CD4-positive, alpha-beta T cell (primary cell): ENCODE data around the gene DLST. TPM values are rescaled to one million over a fixed set of nuclear protein-coding genes. Genes with fewer than 3 reads are reported as not detected.

Experiments
- ATAC-seq: fragments of 200-7000 bp; cut with Tn5 transposase; one replicate; pipeline ENCODE4 v1.10.0; 2022; ENCODE audit warnings: mild to moderate bottlenecking; ENCODE audit not compliant: poor library complexity
- CTCF ChIA-PET: fragments of 350-600 bp; sonication (Branson Sonifier 250); formaldehyde crosslinking; loops from one replicate; lab custom pipeline; 2021; ENCODE audit warnings: antibody characterized with exemption, inconsistent platforms; lab: Charles Lee
- POLR2A ChIA-PET: fragments of 350-600 bp; sonication (Branson Sonifier 250); formaldehyde crosslinking; loops from one replicate; lab custom pipeline; 2021; ENCODE audit warnings: antibody characterized with exemption, inconsistent platforms; lab: Charles Lee
- DNase-seq, 14 experiments: peaks; one replicate each; pipeline ENCODE4 v3.0.0-alpha.2; 2013 to 2020; ENCODE audit warnings: mixed read lengths in 2 of 14
- H3K27ac ChIP-seq, 2 donors: one replicate each; pipeline versions ENCODE4 v1.5.1 to v1.7.0; 2013; ENCODE audit warnings: low read length in 2 of 2, low read depth in 1 of 2, mild to moderate bottlenecking in 1 of 2
- H3K27me3 ChIP-seq, 2 experiments: 1 replicate in 1 of 2; 2 replicates in 1 of 2; pipeline versions ENCODE4 v1.6.1 to v1.7.0; 2013; ENCODE audit warnings: low read length in 2 of 2, control low read depth in 1 of 2, mild to moderate bottlenecking in 1 of 2, moderate library complexity in 1 of 2; ENCODE audit not compliant: insufficient read depth in 2 of 2, control insufficient read depth in 1 of 2
- H3K36me3 ChIP-seq: one replicate; pipeline ENCODE4 v1.6.1; 2013; ENCODE audit warnings: low read length, control low read depth; ENCODE audit not compliant: insufficient read depth
- H3K4me1 ChIP-seq: one replicate; pipeline ENCODE4 v1.6.1; 2013; ENCODE audit warnings: low read length, control low read depth; ENCODE audit not compliant: insufficient read depth
- H3K4me3 ChIP-seq: one replicate; pipeline ENCODE4 v1.5.1; 2013; ENCODE audit warnings: mild to moderate bottlenecking, low read length, moderate library complexity
- H3K9me3 ChIP-seq, 2 experiments: 1 replicate in 1 of 2; 2 replicates in 1 of 2; pipeline versions ENCODE4 v1.6.1 to v1.7.0; 2013; ENCODE audit warnings: low read length in 2 of 2, mild to moderate bottlenecking in 2 of 2, control low read depth in 1 of 2, moderate library complexity in 1 of 2; ENCODE audit not compliant: control insufficient read depth in 1 of 2, insufficient read depth in 1 of 2
- H3K27ac Mint-ChIP-seq: one replicate; pipeline ENCODE4 v1.8.0; 2020; ENCODE audit warnings: mixed read lengths
- H3K27me3 Mint-ChIP-seq: one replicate; pipeline ENCODE4 v1.8.0; 2021; ENCODE audit warnings: mixed read lengths
- H3K36me3 Mint-ChIP-seq: one replicate; pipeline ENCODE4 v1.8.0; 2021; ENCODE audit warnings: low read depth, mixed read lengths
- H3K4me1 Mint-ChIP-seq: one replicate; pipeline ENCODE4 v1.8.0; 2021; ENCODE audit warnings: low read depth, mixed read lengths
- H3K4me3 Mint-ChIP-seq: one replicate; pipeline ENCODE4 v1.8.0; 2020; ENCODE audit warnings: mild to moderate bottlenecking, mixed read lengths
- H3K9me3 Mint-ChIP-seq: one replicate; pipeline ENCODE4 v1.8.0; 2020; ENCODE audit warnings: mixed read lengths
- CTCF ChIP-seq: fragments of 200-600 bp; IDR thresholded peaks from one replicate; pipeline ENCODE4 v1.8.0; 2022; ENCODE audit warnings: antibody characterized with exemption, mild to moderate bottlenecking
- intact Hi-C, 2 experiments: fragments of 100-400 bp; cut with DNase I in 1 of 2; cut with micrococcal nuclease in 1 of 2; formaldehyde crosslinking; loops; one replicate each; pipeline versions ENCODE4 v1.15.1 to v1.9.0; 2023 to 2025; cut with DNase I, micrococcal nuclease
- total RNA-seq, 174 experiments: library from RNA in 2 of 174; stranded (reverse) in 2 of 174; gene quantifications; one replicate each; pipeline ENCODE4 v1.2.3 and lab custom pipeline; 2021 to 2026

Gene DLST
- total RNA-seq, 2 experiments from 2014 or later, result 162 to 170 TPM

GRCh38 chr14:74948228-74949175 lies 66.8 kb downstream of the DLST start:
- Histone ChIP-seq H3K4me3 (no peak overlapping the region), H3K36me3 (no peaks in the 10 kb centered on the region), H3K4me1 (peaks cover 12% of the 10 kb centered on the region), H3K27ac (no peak overlapping the region), H3K9me3 (no peaks in the 10 kb centered on the region), H3K27me3 (peaks cover 2 to 3% of the 10 kb centered on the region in 2 experiments)
- DNase-seq, result no peak
- Mint-ChIP-seq H3K9me3 (no peaks in the 10 kb centered on the region), H3K36me3 (no peaks in the 10 kb centered on the region), H3K27me3 (peaks cover 16% of the 10 kb centered on the region), H3K4me1 (peaks cover 10% of the 10 kb centered on the region), H3K27ac (no peak overlapping the region), H3K4me3 (no peak overlapping the region)
- intact Hi-C loops, result loop anchor here (5.0 kb wide), 3 partner anchors 54 to 354 kb away; partner anchors contain the start of gene EIF2B2 (in 1 of the 2)
- CTCF ChIA-PET, result interaction anchor here (1.4 kb wide), 1 partner anchor 140 kb away, joined by 4 read pairs; no protein-coding TSS in a partner anchor
- POLR2A ChIA-PET, result no interaction called here
- no peak for ATAC-seq
- TF ChIP-seq CTCF, result no peak

- no peak for ATAC-seq
- Histone ChIP-seq H3K9me3 (no peaks in the 10 kb centered on the region), H3K4me1 (peaks cover 12% of the 10 kb centered on the region), H3K4me3 (no peak overlapping the region), H3K36me3 (no peaks in the 10 kb centered on the region), H3K27me3 (peaks cover 7 to 9% of the 10 kb centered on the region in 2 experiments), H3K27ac (no peak overlapping the region)
- H3K27ac Mint-ChIP-seq, result no peak overlapping the region
- H3K4me3 Mint-ChIP-seq, result no peak overlapping the region
- no peak for DNase-seq
- ChIA-PET CTCF (no interaction called here), POLR2A (no interaction called here)
- no peaks in the 10 kb centered on the region for H3K36me3 Mint-ChIP-seq
- TF ChIP-seq CTCF, result no peak
- peaks cover 8% of the 10 kb centered on the region for H3K4me1 Mint-ChIP-seq
- H3K27me3 Mint-ChIP-seq, result peaks cover 19% of the 10 kb centered on the region
- H3K9me3 Mint-ChIP-seq, result no peaks in the 10 kb centered on the region
- intact Hi-C loops, result loop anchor here (5.0 kb wide), 3 partner anchors 53 to 353 kb away; partner anchors contain the start of gene EIF2B2 (in 1 of the 2)
Observed at GRCh38 chr14:74949191-74949601, 67.5 kb downstream of the DLST start.

GRCh38 chr14:74949859-74950573 lies 68.3 kb downstream of the DLST start:
- ATAC-seq, result no peak
- DNase-seq, result no peak
- ChIA-PET POLR2A (no interaction called here), CTCF (no interaction called here)
- Histone ChIP-seq H3K27me3 (peaks cover 8 to 16% of the 10 kb centered on the region in 2 experiments), H3K9me3 (peaks cover 0 to 2% of the 10 kb centered on the region in 2 experiments), H3K4me1 (peaks cover 19% of the 10 kb centered on the region), H3K4me3 (no peak overlapping the region), H3K27ac (no peak overlapping the region), H3K36me3 (no peaks in the 10 kb centered on the region)
- no peaks in the 10 kb centered on the region for H3K9me3 Mint-ChIP-seq
- TF ChIP-seq CTCF, result no peak
- H3K27ac Mint-ChIP-seq, result no peak overlapping the region
- intact Hi-C loops, result loop anchor here (5.0 kb wide), 3 partner anchors 52 to 352 kb away; partner anchors contain the start of gene EIF2B2 (in 1 of the 2)
- no peaks in the 10 kb centered on the region for H3K36me3 Mint-ChIP-seq
- H3K4me1 Mint-ChIP-seq, result peaks cover 8% of the 10 kb centered on the region
- peaks cover 19% of the 10 kb centered on the region for H3K27me3 Mint-ChIP-seq
- H3K4me3 Mint-ChIP-seq, result no peak overlapping the region
